SK-N-SH treated with all-trans-retinoic acid at 6 μM for 48 hours (cell line): ENCODE results near the gene FTO.

Experiments
- ARNTL ChIP-seq: fragments of 450-650 bp; formaldehyde crosslinking; IDR thresholded peaks from 2 replicates; pipeline ENCODE4 v1.5.0; 2020; ENCODE audit warnings: low read depth, mild to moderate bottlenecking, moderate library complexity, borderline replicate concordance
- CSDC2 ChIP-seq: fragments of 250-450 bp; sonication (Bioruptor Pico); IDR thresholded peaks from 2 replicates; pipeline ENCODE4 v1.5.0; 2020; ENCODE audit warnings: mild to moderate bottlenecking, moderate library complexity
- CSRNP3 ChIP-seq: fragments of 250-450 bp; sonication (Bioruptor Pico); IDR thresholded peaks from 2 replicates; pipeline ENCODE4 v1.5.1; 2021; ENCODE audit warnings: mild to moderate bottlenecking, moderate library complexity
- TOX ChIP-seq: fragments of 250-450 bp; sonication (Bioruptor Pico); IDR thresholded peaks from 2 replicates; pipeline ENCODE4 v1.8.0; 2021; ENCODE audit warnings: mild to moderate bottlenecking, moderate library complexity, borderline replicate concordance
- ZC3H10 ChIP-seq: fragments of 250-450 bp; sonication (Bioruptor Pico); IDR thresholded peaks from 2 replicates; pipeline ENCODE4 v1.5.1; 2021; ENCODE audit warnings: mild to moderate bottlenecking, moderate library complexity
- ZFP30 ChIP-seq: fragments of 450-650 bp; formaldehyde crosslinking; IDR thresholded peaks from 2 replicates; pipeline ENCODE4 v1.5.0; 2022; ENCODE audit warnings: mild to moderate bottlenecking, moderate library complexity
- ZNF565 ChIP-seq: fragments of 450-650 bp; formaldehyde crosslinking; conservative IDR thresholded peaks from 2 replicates; pipeline ENCODE4 v1.5.0; 2020; ENCODE audit warnings: low read depth, mild to moderate bottlenecking, moderate library complexity
- ZNF70 ChIP-seq: fragments of 450-650 bp; formaldehyde crosslinking; IDR thresholded peaks from 2 replicates; pipeline ENCODE4 v1.5.0; 2020; ENCODE audit warnings: mild to moderate bottlenecking, moderate library complexity
- TF ChIP-seq, protein P1 (sequence below): fragments of 250-450 bp; sonication (Bioruptor Pico); IDR thresholded peaks from 2 replicates; pipeline ENCODE4 v1.5.1; 2020; ENCODE audit warnings: low read depth, mild to moderate bottlenecking, moderate library complexity

- TF ChIP-seq ZNF70 (CRISPR knock-in tag): no peak
- no peak for TF ChIP-seq ARNTL (CRISPR knock-in tag)
- no peak for TF ChIP-seq CSDC2 (CRISPR knock-in tag)
- no peak for TF ChIP-seq CSRNP3 (CRISPR knock-in tag)
- TF ChIP-seq, protein P1, sequence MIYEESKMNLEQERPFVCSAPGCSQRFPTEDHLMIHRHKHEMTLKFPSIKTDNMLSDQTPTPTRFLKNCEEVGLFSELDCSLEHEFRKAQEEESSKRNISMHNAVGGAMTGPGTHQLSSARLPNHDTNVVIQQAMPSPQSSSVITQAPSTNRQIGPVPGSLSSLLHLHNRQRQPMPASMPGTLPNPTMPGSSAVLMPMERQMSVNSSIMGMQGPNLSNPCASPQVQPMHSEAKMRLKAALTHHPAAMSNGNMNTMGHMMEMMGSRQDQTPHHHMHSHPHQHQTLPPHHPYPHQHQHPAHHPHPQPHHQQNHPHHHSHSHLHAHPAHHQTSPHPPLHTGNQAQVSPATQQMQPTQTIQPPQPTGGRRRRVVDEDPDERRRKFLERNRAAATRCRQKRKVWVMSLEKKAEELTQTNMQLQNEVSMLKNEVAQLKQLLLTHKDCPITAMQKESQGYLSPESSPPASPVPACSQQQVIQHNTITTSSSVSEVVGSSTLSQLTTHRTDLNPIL (CRISPR knock-in tag): no peak
- TF ChIP-seq ZFP30 (CRISPR knock-in tag): no peak
- no peak for TF ChIP-seq ZNF565
- TF ChIP-seq TOX (CRISPR knock-in tag): no peak
- TF ChIP-seq ZC3H10 (CRISPR knock-in tag): no peak
Measured at GRCh38 chr16:53770641-53771040, 66.7 kb downstream of the FTO start.
